DND-41 (cell line): ENCODE measurements around the gene AASDH.

Source experiments
- ATAC-seq: fragments of 200-7000 bp; cut with Tn5 transposase; 3 replicates; pipeline ENCODE4 v1.9.1; 2021; ENCODE audit warnings: low read depth; ENCODE audit not compliant: insufficient read depth
- DNase-seq: peaks from one replicate; pipeline ENCODE4 v3.0.0-alpha.2; 2020
- H2AFZ ChIP-seq: 2 replicates; pipeline ENCODE4 v1.6.0; 2012; ENCODE audit warnings: low read depth, low read length
- H3K27ac ChIP-seq: 2 replicates; pipeline ENCODE4 v1.5.1; 2012; ENCODE audit warnings: low read length, inconsistent platforms
- H3K27me3 ChIP-seq: fragments of 200-600 bp; sonication (generic); 2 replicates; pipeline ENCODE4 v1.6.0; 2012; ENCODE audit warnings: low read length, mild to moderate bottlenecking, inconsistent platforms; ENCODE audit not compliant: insufficient read depth, poor library complexity
- H3K36me3 ChIP-seq: 2 replicates; pipeline ENCODE4 v1.5.1; 2012; ENCODE audit warnings: low read length, inconsistent platforms; ENCODE audit not compliant: insufficient read depth
- H3K4me1 ChIP-seq: 2 replicates; pipeline ENCODE4 v1.5.1; 2012; ENCODE audit warnings: mild to moderate bottlenecking, low read length; ENCODE audit not compliant: insufficient read depth
- H3K4me2 ChIP-seq: 2 replicates; pipeline ENCODE4 v1.6.0; 2012; ENCODE audit warnings: mild to moderate bottlenecking, moderate library complexity, low read length, inconsistent platforms; ENCODE audit not compliant: insufficient read depth
- H3K4me3 ChIP-seq, 2 experiments: fragments of 200-600 bp in 1 of 2; shearing (Covaris generic) in 1 of 2; 2 replicates each; pipeline ENCODE4 v1.5.1; 2012 to 2016; ENCODE audit warnings: inconsistent platforms in 2 of 2, low read length in 2 of 2, mild to moderate bottlenecking in 2 of 2, low read depth in 1 of 2, moderate library complexity in 1 of 2
- H3K79me2 ChIP-seq: 2 replicates; pipeline ENCODE4 v1.6.0; 2012; ENCODE audit warnings: low read length, inconsistent platforms; ENCODE audit not compliant: insufficient read depth
- H3K9ac ChIP-seq: 2 replicates; pipeline ENCODE4 v1.6.0; 2012; ENCODE audit warnings: low read depth, mild to moderate bottlenecking, inconsistent platforms, low read length, moderate library complexity
- H3K9me3 ChIP-seq: 2 replicates; pipeline ENCODE4 v1.5.1; 2012; ENCODE audit warnings: low read length, moderate library complexity, mild to moderate bottlenecking, inconsistent platforms; ENCODE audit not compliant: insufficient read depth, severe bottlenecking
- H4K20me1 ChIP-seq: 2 replicates; pipeline ENCODE4 v1.6.0; 2012; ENCODE audit warnings: low read length; ENCODE audit not compliant: insufficient read depth
- EZH2 ChIP-seq: IDR thresholded peaks from 3 replicates; pipeline ENCODE4 v1.6.1; 2012; ENCODE audit warnings: borderline replicate concordance, low read depth, mild to moderate bottlenecking, moderate library complexity, low read length, inconsistent platforms; ENCODE audit not compliant: severe bottlenecking
- TF ChIP-seq, protein P1 (sequence below): IDR thresholded peaks from 2 replicates; pipeline ENCODE4 v1.5.1; 2012; ENCODE audit warnings: borderline replicate concordance, low read length, moderate library complexity, mild to moderate bottlenecking; ENCODE audit not compliant: poor library complexity, severe bottlenecking; ENCODE audit errors: extremely low read depth

AASDH gene

DNA sequence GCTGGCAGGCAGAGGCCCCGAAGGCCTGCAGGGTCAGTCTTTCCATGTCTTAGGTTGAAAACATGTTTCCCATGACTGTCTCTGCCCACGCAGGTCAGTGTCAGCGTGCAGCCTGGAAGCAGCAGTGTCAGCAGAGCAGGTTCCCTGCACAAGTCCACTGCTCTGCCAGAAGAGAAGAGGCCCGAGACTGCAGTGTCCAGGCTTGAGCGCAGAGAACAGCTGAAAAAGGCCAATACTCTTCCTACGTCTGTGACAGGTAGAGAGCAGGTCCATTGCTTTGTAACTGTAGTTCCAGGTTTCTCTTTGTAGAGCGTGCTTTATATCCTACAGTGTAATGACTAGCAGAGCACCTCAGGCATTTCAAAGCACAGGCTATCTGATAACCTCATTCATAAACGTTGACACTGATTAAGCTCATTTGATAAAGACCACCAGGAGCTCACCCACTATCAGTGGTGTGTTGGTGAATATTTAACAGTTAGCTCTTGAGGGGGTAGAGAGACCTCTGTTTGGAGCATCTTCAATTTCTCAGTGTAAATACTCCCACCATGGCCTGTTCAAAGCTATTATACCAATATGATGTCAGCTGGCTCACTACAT, 63.2 kb downstream of the AASDH start:
- no peak for TF ChIP-seq EZH2
- TF ChIP-seq, protein P1, sequence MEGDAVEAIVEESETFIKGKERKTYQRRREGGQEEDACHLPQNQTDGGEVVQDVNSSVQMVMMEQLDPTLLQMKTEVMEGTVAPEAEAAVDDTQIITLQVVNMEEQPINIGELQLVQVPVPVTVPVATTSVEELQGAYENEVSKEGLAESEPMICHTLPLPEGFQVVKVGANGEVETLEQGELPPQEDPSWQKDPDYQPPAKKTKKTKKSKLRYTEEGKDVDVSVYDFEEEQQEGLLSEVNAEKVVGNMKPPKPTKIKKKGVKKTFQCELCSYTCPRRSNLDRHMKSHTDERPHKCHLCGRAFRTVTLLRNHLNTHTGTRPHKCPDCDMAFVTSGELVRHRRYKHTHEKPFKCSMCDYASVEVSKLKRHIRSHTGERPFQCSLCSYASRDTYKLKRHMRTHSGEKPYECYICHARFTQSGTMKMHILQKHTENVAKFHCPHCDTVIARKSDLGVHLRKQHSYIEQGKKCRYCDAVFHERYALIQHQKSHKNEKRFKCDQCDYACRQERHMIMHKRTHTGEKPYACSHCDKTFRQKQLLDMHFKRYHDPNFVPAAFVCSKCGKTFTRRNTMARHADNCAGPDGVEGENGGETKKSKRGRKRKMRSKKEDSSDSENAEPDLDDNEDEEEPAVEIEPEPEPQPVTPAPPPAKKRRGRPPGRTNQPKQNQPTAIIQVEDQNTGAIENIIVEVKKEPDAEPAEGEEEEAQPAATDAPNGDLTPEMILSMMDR, result no peak
- peaks cover 3% of the 10 kb centered on the region for H3K27me3 ChIP-seq
- H3K4me1 ChIP-seq, result no peaks in the 10 kb centered on the region
- ATAC-seq (no peak), DNase-seq (no peak)
- no peak overlapping the region for H3K4me2 ChIP-seq
- H3K27ac ChIP-seq, result no peak overlapping the region
- H2AFZ ChIP-seq, result no peak overlapping the region
- no peaks in the 10 kb centered on the region for H3K79me2 ChIP-seq
- no peak overlapping the region for H3K4me3 ChIP-seq
- H3K9ac ChIP-seq, result no peak overlapping the region
- no peaks in the 10 kb centered on the region for H3K36me3 ChIP-seq
- H4K20me1 ChIP-seq, result no peaks in the 10 kb centered on the region
- no peaks in the 10 kb centered on the region for H3K9me3 ChIP-seq

DNA sequence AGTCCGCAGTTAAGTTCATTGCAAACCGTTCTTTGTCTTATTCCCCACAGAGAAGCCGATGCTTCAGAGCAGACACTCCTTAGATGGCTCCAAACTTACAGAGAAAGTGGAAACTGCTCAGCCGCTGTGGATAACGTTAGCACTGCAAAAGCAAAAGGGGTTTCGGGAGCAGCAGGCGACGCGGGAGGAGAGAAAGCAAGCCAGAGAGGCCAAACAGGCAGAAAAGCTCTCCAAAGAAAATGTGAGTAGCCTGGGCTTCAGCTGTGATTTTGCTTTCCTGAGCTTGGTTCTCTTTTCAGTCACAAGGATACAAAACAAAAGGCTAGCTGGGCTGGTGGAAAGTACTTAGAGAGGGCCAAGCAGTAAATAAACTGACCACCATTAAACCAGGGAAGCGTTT, 64.0 kb downstream of the AASDH start:
- H3K9me3 ChIP-seq, result no peaks in the 10 kb centered on the region
- no peaks in the 10 kb centered on the region for H3K79me2 ChIP-seq
- no peaks in the 10 kb centered on the region for H3K36me3 ChIP-seq
- H3K27me3 ChIP-seq, result peaks cover 4% of the 10 kb centered on the region
- no peak overlapping the region for H3K4me3 ChIP-seq
- no peak overlapping the region for H3K27ac ChIP-seq
- H4K20me1 ChIP-seq, result no peaks in the 10 kb centered on the region
- no peak for DNase-seq
- ATAC-seq, result no peak
- no peak overlapping the region for H2AFZ ChIP-seq
- H3K4me2 ChIP-seq, result no peak overlapping the region
- no peak overlapping the region for H3K9ac ChIP-seq
- TF ChIP-seq, protein P1, result no peak
- TF ChIP-seq EZH2, result no peak
- H3K4me1 ChIP-seq, result no peaks in the 10 kb centered on the region

DNA sequence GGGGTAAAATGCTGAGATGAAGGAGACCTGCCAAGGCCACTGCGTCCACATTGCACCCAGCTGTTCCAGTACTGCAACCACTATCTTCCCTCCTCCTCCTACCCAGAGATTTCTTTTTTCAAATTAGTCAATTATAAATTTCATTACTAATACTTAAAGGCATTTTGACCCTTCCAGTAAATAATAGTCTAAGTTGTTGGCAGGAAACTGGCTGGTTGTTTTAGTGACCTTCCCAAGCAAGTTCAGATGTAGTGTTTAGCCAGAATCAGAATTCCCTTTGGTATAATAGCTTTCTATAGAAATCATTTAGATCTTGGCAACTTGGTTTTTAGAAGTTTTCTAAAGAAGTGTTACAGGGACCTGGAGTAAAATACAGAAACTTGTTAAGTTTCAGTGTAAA, 66.0 kb downstream of the AASDH start:
- Histone ChIP-seq H3K27ac (no peak overlapping the region), H3K4me3 (no peak overlapping the region), H3K9me3 (no peaks in the 10 kb centered on the region), H3K9ac (no peak overlapping the region), H2AFZ (no peak overlapping the region), H3K36me3 (no peaks in the 10 kb centered on the region), H3K4me1 (no peaks in the 10 kb centered on the region), H3K27me3 (peaks cover 2% of the 10 kb centered on the region), H3K79me2 (no peaks in the 10 kb centered on the region), H4K20me1 (no peaks in the 10 kb centered on the region), H3K4me2 (no peak overlapping the region)
- ATAC-seq (no peak), DNase-seq (no peak)
- TF ChIP-seq EZH2, result no peak
- TF ChIP-seq, protein P1, result no peak
